EL (cell line): ENCODE results near the gene DAND5.
"Not testable (repeated sequence)": the region's sequence is repeated elsewhere in the genome, so short reads cannot be mapped to it uniquely, and the experiment has no call there.

Experiments
- DNase-seq: peaks from one replicate; pipeline ENCODE4 v3.0.0-alpha.2; 2016

DAND5 gene

GRCh38 chr19:12967907-12968306 is 1.5 kb upstream of the DAND5 start:
- DNase-seq: no peak

- no peak for DNase-seq
Observed at GRCh38 chr19:12970070-12970820, 869 bp downstream of the DAND5 start.

- DNase-seq: no peak
Observed at GRCh38 chr19:12973236-12973635, 3.9 kb downstream of the DAND5 start.

- DNase-seq: no peak
Observed at GRCh38 chr19:12974301-12975220, 5.2 kb downstream of the DAND5 start.

GRCh38 chr19:12975221-12975741 is 5.9 kb downstream of the DAND5 start:
- DNase-seq: no peak

GRCh38 chr19:12976109-12976508 is 6.7 kb downstream of the DAND5 start:
- not testable (repeated sequence) for DNase-seq

- no peak for DNase-seq
Observed at GRCh38 chr19:12979974-12980373, 10.6 kb downstream of the DAND5 start.

GRCh38 chr19:12982648-12983047 is 13.3 kb downstream of the DAND5 start:
- no peak for DNase-seq

- no peak for DNase-seq
Observed at GRCh38 chr19:12983091-12983490, 13.7 kb downstream of the DAND5 start.

GRCh38 chr19:12983542-12984142 is 14.3 kb downstream of the DAND5 start:
- DNase-seq: peak; percentile 71

- no peak for DNase-seq
Observed at GRCh38 chr19:12984143-12984627, 14.8 kb downstream of the DAND5 start.

GRCh38 chr19:12984683-12985048 is 15.3 kb downstream of the DAND5 start:
- DNase-seq: no peak

- peak; percentile 20 for DNase-seq
Observed at GRCh38 chr19:12985049-12985776, 15.8 kb downstream of the DAND5 start.

GRCh38 chr19:12986726-12987125 is 17.4 kb downstream of the DAND5 start:
- DNase-seq: no peak

- no peak for DNase-seq
Observed at GRCh38 chr19:12987190-12987589, 17.8 kb downstream of the DAND5 start.

- no peak for DNase-seq
Observed at GRCh38 chr19:12987781-12988180, 18.4 kb downstream of the DAND5 start.

GRCh38 chr19:12990431-12990830 is 21.1 kb downstream of the DAND5 start:
- no peak for DNase-seq

GRCh38 chr19:12990853-12991252 is 21.5 kb downstream of the DAND5 start:
- DNase-seq: no peak

- DNase-seq: no peak
Observed at GRCh38 chr19:12991296-12991695, 21.9 kb downstream of the DAND5 start.

- no peak for DNase-seq
Observed at GRCh38 chr19:12992729-12993128, 23.4 kb downstream of the DAND5 start.

GRCh38 chr19:12993562-12993961 is 24.2 kb downstream of the DAND5 start:
- DNase-seq: no peak
